Vagina (tissue), 2 donors: Measurements from ENCODE around the gene CNKSR2.

Source experiments
- POLR2A ChIP-seq, 2 donors: fragments of 450-650 bp; IDR thresholded peaks; one replicate each; pipeline ENCODE4 v1.6.1; 2017; ENCODE audit warnings: antibody characterized with exemption in 2 of 2, mild to moderate bottlenecking in 2 of 2, moderate library complexity in 2 of 2
- POLR2AphosphoS5 ChIP-seq, 2 donors: sonication (generic); formaldehyde crosslinking; IDR thresholded peaks; one replicate each; pipeline ENCODE4 v1.9.0; 2017; ENCODE audit warnings: antibody characterized with exemption in 2 of 2, mild to moderate bottlenecking in 2 of 2, low read depth in 1 of 2; ENCODE audit not compliant: insufficient read depth in 1 of 2
- TF ChIP-seq, protein P1 (sequence below), 3 experiments: fragments of 450-650 bp in 2 of 3; fragments of 200-600 bp in 1 of 3; sonication (generic) in 1 of 3; IDR thresholded peaks; one replicate each; pipeline ENCODE4 v1.5.1; 2017 to 2019; ENCODE audit warnings: antibody characterized with exemption in 3 of 3, mild to moderate bottlenecking in 2 of 3, moderate library complexity in 2 of 3

DNA sequence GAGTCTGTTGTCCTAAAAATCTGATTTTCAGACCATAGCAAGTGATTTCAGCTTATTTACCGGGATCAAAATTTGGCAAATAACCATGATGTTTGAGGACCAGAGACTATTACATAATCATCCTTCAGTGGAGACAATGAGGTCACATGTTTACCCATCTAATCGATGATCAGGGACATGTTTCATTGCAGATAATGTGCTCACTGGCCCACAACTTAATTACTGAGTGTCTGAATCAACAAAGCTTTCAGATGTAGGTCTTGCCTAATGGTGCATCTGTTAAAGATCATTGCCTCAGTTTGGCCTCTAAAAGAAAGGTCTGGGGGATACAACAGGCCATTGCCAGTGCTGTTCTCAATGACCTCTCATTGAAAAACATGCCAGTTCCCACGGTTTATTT lies 326.7 kb downstream of the CNKSR2 start:
- TF ChIP-seq, protein P1, sequence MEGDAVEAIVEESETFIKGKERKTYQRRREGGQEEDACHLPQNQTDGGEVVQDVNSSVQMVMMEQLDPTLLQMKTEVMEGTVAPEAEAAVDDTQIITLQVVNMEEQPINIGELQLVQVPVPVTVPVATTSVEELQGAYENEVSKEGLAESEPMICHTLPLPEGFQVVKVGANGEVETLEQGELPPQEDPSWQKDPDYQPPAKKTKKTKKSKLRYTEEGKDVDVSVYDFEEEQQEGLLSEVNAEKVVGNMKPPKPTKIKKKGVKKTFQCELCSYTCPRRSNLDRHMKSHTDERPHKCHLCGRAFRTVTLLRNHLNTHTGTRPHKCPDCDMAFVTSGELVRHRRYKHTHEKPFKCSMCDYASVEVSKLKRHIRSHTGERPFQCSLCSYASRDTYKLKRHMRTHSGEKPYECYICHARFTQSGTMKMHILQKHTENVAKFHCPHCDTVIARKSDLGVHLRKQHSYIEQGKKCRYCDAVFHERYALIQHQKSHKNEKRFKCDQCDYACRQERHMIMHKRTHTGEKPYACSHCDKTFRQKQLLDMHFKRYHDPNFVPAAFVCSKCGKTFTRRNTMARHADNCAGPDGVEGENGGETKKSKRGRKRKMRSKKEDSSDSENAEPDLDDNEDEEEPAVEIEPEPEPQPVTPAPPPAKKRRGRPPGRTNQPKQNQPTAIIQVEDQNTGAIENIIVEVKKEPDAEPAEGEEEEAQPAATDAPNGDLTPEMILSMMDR (IDR thresholded peaks at IDR 0.05): no peak
- no peak for TF ChIP-seq POLR2A (IDR thresholded peaks at IDR 0.05)
- no peak for TF ChIP-seq POLR2AphosphoS5 (IDR thresholded peaks at IDR 0.05; ENCODE audit: insufficient read depth in 1 of 2, low read depth in 1 of 2)
